ENCODE data around the gene CCDC85B. TPM values are rescaled to one million over a fixed set of nuclear protein-coding genes. Genes with fewer than 3 reads are reported as not detected.

The CCDC85B gene
- total and polyA plus RNA-seq, 2 of the 13 experiments (the other 11 are each of a cell fraction or from before 2014, with no cell fraction given): 8.2 to 19.5 TPM

- TF ChIP-seq RFX5 (IDR thresholded peaks at IDR 0.05; ENCODE audit: low read depth, low read length): no peak
- no peak for TF ChIP-seq ZNF276 (CRISPR knock-in tag; IDR thresholded peaks at IDR 0.05; ENCODE audit: low read depth)
- no peak for TF ChIP-seq ZNF44 (CRISPR knock-in tag; IDR thresholded peaks at IDR 0.05)
- peak; percentile 57; the same call in 1 of the 2 replicates for TF ChIP-seq GATAD2A (CRISPR knock-in tag; IDR thresholded peaks at IDR 0.05)
- TF ChIP-seq NFRKB (IDR thresholded peaks at IDR 0.05): no peak
- peak in 1 of 2 experiments; percentile 36; a peak in 1 of 4 replicates for TF ChIP-seq EP300 (IDR thresholded peaks at IDR 0.05; ENCODE audit: low read depth in 2 of 2, low read length in 2 of 2)
- TF ChIP-seq EP300 (CRISPR knock-in tag; IDR thresholded peaks at IDR 0.05; ENCODE audit: borderline replicate concordance): peak; percentile 50; the same call in 1 of the 2 replicates
- TF ChIP-seq ATM (IDR thresholded peaks at IDR 0.05; ENCODE audit: borderline replicate concordance): no peak
- no peak for TF ChIP-seq BRD4 (CRISPR knock-in tag; IDR thresholded peaks at IDR 0.05)
- peak; percentile 53 for TF ChIP-seq GABPA (IDR thresholded peaks at IDR 0.05; ENCODE audit: low read depth, low read length)
- peak; percentile 63; the same call in 1 of the 2 replicates for TF ChIP-seq GABPA (CRISPR knock-in tag; IDR thresholded peaks at IDR 0.05; ENCODE audit: low read depth)
- no peak for TF ChIP-seq SMARCC2 (IDR thresholded peaks at IDR 0.05)
- TF ChIP-seq BORCS8-MEF2B (CRISPR knock-in tag; IDR thresholded peaks at IDR 0.05): peak; percentile 79
- TF ChIP-seq, protein P1, sequence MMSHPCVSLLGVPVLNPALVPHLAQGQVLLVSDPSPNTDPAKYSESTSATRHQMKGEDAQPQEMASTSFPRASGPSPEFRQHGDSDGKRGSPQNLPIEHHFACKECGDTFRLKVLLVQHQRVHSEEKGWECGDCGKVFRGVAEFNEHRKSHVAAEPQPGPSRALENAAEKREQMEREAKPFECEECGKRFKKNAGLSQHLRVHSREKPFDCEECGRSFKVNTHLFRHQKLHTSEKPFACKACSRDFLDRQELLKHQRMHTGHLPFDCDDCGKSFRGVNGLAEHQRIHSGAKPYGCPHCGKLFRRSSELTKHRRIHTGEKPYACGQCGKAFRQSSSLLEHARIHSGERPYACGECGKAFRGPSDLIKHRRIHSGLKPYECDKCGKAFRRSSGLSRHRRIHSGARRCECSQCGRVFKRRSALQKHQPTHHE (CRISPR knock-in tag; IDR thresholded peaks at IDR 0.05; ENCODE audit: borderline replicate concordance): no peak
- TF ChIP-seq, protein P2, sequence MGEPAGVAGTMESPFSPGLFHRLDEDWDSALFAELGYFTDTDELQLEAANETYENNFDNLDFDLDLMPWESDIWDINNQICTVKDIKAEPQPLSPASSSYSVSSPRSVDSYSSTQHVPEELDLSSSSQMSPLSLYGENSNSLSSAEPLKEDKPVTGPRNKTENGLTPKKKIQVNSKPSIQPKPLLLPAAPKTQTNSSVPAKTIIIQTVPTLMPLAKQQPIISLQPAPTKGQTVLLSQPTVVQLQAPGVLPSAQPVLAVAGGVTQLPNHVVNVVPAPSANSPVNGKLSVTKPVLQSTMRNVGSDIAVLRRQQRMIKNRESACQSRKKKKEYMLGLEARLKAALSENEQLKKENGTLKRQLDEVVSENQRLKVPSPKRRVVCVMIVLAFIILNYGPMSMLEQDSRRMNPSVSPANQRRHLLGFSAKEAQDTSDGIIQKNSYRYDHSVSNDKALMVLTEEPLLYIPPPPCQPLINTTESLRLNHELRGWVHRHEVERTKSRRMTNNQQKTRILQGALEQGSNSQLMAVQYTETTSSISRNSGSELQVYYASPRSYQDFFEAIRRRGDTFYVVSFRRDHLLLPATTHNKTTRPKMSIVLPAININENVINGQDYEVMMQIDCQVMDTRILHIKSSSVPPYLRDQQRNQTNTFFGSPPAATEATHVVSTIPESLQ (CRISPR knock-in tag; conservative IDR thresholded peaks at IDR 0.05): no peak
- TF ChIP-seq NR2C2 (CRISPR knock-in tag; IDR thresholded peaks at IDR 0.05; ENCODE audit: borderline replicate concordance): peak; percentile 63
- TF ChIP-seq SSRP1 (CRISPR knock-in tag; IDR thresholded peaks at IDR 0.05): peak; percentile 68; the same call in 1 of the 2 replicates
- TF ChIP-seq ZNF143 (CRISPR knock-in tag; IDR thresholded peaks at IDR 0.05): no peak
- TF ChIP-seq AKAP8 (CRISPR knock-in tag; IDR thresholded peaks at IDR 0.05): no peak
- 0 out of 2 replicates have a peak, but pooled peaks have one; percentile 39 for TF ChIP-seq KLF11 (CRISPR knock-in tag; IDR thresholded peaks at IDR 0.05)
- TF ChIP-seq SMAD3 (CRISPR knock-in tag; IDR thresholded peaks at IDR 0.05): peak; percentile 90
- no peak for TF ChIP-seq PHB2 (IDR thresholded peaks at IDR 0.05; ENCODE audit: partially characterized antibody)
- TF ChIP-seq, protein P3, sequence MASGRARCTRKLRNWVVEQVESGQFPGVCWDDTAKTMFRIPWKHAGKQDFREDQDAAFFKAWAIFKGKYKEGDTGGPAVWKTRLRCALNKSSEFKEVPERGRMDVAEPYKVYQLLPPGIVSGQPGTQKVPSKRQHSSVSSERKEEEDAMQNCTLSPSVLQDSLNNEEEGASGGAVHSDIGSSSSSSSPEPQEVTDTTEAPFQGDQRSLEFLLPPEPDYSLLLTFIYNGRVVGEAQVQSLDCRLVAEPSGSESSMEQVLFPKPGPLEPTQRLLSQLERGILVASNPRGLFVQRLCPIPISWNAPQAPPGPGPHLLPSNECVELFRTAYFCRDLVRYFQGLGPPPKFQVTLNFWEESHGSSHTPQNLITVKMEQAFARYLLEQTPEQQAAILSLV (CRISPR knock-in tag; IDR thresholded peaks at IDR 0.05; ENCODE audit: borderline replicate concordance): no peak
- TF ChIP-seq NFE2L1 (CRISPR knock-in tag; IDR thresholded peaks at IDR 0.05; ENCODE audit: borderline replicate concordance): no peak
- peak; percentile 63; the same call in 1 of the 2 replicates for TF ChIP-seq ZSCAN21 (CRISPR knock-in tag; IDR thresholded peaks at IDR 0.05; ENCODE audit: borderline replicate concordance)
- no peak for TF ChIP-seq AGO1 (IDR thresholded peaks at IDR 0.05; ENCODE audit: low read depth, low read length, poor library complexity, severe bottlenecking)
- TF ChIP-seq KLF16 (CRISPR knock-in tag; IDR thresholded peaks at IDR 0.05): peak in 1 of 2 experiments; percentile 92; a peak in 2 of 4 replicates
- TF ChIP-seq RARA (CRISPR knock-in tag; IDR thresholded peaks at IDR 0.05): 0 out of 2 replicates have a peak, but pooled peaks have one; percentile 30
Measured at GRCh38 chr11:65919141-65919572, 28.7 kb downstream of the CCDC85B start, which contains the start of gene DRAP1 (continued).

Measured in HepG2 (cell line).